ENCODE data around the gene CIAPIN1.

DNA sequence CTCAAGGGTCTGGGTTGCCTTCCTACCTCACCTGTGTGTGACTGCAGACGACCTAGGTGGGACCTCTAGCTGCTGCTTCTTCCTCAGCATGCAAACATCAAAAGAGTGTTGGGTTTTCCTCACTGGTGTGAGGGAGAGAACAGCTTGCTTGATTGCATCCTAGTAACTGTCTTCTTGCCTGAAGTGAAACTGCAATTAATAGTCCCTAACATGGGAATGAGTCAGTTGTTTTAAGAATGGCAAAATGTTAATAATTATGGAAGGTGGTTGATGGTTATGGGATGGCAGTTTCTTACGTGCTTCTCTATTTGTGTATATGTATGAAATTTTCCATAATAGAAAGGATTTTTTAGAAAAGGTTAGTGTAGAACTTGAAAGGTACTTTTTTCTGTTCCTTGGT, 21.2 kb upstream of the CIAPIN1 start:
- no peak for TF ChIP-seq POLR2AphosphoS5 (IDR thresholded peaks at IDR 0.05; ENCODE audit: low read depth, low read length)
- TF ChIP-seq, protein P1, sequence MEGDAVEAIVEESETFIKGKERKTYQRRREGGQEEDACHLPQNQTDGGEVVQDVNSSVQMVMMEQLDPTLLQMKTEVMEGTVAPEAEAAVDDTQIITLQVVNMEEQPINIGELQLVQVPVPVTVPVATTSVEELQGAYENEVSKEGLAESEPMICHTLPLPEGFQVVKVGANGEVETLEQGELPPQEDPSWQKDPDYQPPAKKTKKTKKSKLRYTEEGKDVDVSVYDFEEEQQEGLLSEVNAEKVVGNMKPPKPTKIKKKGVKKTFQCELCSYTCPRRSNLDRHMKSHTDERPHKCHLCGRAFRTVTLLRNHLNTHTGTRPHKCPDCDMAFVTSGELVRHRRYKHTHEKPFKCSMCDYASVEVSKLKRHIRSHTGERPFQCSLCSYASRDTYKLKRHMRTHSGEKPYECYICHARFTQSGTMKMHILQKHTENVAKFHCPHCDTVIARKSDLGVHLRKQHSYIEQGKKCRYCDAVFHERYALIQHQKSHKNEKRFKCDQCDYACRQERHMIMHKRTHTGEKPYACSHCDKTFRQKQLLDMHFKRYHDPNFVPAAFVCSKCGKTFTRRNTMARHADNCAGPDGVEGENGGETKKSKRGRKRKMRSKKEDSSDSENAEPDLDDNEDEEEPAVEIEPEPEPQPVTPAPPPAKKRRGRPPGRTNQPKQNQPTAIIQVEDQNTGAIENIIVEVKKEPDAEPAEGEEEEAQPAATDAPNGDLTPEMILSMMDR (IDR thresholded peaks at IDR 0.05 in 2 of 3, conservative IDR thresholded peaks at IDR 0.05 in 1 of 3; ENCODE audit: borderline replicate concordance in 1 of 3, insufficient read depth in 1 of 3, low read depth in 2 of 3, low read length in 2 of 3): no peak
